NB4 (cell line): ENCODE results near the gene ZNF133.
"Not testable (repeated sequence)": the region's sequence is repeated elsewhere in the genome, so short reads cannot be mapped to it uniquely, and the experiment has no call there.

ENCODE experiments used
- DNase-seq: peaks from one replicate; pipeline ENCODE4 v3.0.0; 2010; ENCODE audit warnings: low read depth
- H3K4me3 ChIP-seq: one replicate; pipeline ENCODE4 v1.5.1; 2011; ENCODE audit warnings: mild to moderate bottlenecking, low read depth, low read length, moderate library complexity
- MYC ChIP-seq: IDR thresholded peaks from 2 replicates; pipeline ENCODE4 v1.6.1; 2011; ENCODE audit warnings: low read depth, low read length
- POLR2A ChIP-seq: IDR thresholded peaks from 2 replicates; pipeline ENCODE4 v1.6.1; 2011; ENCODE audit warnings: mild to moderate bottlenecking; ENCODE audit not compliant: insufficient read length; ENCODE audit errors: extremely low read depth
- TF ChIP-seq, protein P1 (sequence below): IDR thresholded peaks from one replicate; pipeline ENCODE4 v1.5.1; 2012; ENCODE audit warnings: low read depth, low read length
- TF ChIP-seq, protein P2 (sequence below): IDR thresholded peaks from 2 replicates; pipeline ENCODE4 v1.6.1; 2011; ENCODE audit warnings: low read depth, low read length

Gene ZNF133

DNA sequence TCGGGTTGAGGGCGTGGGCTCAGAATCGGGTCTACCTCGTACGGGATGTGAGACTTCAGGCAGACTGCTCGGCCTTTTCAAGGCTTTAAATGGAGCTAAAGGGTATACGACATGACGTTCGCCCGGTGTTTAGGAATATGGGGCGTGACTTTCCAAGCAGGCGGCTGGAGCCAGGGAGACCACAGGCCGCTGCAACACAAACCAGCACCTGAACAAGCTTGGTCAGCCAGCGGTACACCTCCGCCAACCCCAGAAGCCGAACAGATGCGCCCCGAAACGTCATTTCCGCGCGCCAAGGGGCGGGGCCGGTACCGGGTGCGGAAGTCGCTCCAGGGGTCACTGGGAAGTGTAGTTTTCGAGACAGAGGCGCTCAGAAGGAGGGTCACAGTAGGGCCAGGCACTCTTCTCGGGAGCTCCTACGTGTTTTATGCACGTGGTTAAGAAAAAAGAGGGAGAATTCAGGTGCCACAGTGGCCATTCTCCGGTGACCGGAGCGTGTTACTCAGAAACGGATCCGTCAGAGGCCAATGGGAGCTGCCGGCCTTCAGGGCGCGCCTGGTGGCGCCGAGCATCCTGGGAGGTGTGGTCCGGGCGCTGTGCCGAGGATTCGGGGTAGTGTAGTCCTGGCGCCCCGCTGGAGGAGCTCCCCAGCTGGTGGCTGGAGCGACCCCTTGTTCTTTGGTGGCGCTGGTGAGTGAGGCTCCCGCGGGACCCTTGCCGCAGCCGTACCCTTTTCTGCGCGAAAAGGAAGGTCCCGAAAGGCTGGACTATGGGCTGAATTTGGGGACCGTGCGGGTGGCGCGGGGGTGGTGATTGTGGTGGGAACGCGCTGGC, at the start of gene ZNF133:
Gene ZNF133 (plus strand): TSS at position 613 of the 834 bp plus-strand sequence. CDS start 17,160 bp downstream, outside the sequence.
- peak; percentile 94 for DNase-seq

DNA sequence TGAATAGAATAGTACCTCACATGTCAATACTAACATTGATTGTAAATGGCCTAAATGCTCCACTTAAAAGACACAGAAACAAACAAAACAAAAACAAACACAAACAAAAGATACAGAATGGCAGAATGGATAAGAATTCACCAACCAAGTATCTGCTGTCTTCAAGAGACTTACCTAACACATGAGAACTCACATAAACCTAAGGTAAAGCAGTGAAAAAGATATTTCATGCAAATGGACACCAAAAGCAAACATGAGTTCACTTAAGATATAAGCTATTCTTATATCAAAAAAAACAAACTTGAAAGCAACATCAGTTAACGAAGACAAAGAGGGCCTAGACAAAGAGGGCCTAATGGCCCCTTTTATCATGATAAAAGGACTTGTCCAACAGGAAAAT, 47.3 kb upstream of the ZNF133 start:
- H3K4me3 ChIP-seq = no peak overlapping the region
- TF ChIP-seq, protein P1, sequence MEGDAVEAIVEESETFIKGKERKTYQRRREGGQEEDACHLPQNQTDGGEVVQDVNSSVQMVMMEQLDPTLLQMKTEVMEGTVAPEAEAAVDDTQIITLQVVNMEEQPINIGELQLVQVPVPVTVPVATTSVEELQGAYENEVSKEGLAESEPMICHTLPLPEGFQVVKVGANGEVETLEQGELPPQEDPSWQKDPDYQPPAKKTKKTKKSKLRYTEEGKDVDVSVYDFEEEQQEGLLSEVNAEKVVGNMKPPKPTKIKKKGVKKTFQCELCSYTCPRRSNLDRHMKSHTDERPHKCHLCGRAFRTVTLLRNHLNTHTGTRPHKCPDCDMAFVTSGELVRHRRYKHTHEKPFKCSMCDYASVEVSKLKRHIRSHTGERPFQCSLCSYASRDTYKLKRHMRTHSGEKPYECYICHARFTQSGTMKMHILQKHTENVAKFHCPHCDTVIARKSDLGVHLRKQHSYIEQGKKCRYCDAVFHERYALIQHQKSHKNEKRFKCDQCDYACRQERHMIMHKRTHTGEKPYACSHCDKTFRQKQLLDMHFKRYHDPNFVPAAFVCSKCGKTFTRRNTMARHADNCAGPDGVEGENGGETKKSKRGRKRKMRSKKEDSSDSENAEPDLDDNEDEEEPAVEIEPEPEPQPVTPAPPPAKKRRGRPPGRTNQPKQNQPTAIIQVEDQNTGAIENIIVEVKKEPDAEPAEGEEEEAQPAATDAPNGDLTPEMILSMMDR = no peak
- no peak for TF ChIP-seq MYC
- TF ChIP-seq POLR2A = no peak
- TF ChIP-seq, protein P2, sequence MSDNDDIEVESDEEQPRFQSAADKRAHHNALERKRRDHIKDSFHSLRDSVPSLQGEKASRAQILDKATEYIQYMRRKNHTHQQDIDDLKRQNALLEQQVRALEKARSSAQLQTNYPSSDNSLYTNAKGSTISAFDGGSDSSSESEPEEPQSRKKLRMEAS = no peak
- no peak for DNase-seq

More for the DNA sequence above, at the start of gene ZNF133:
- TF ChIP-seq, protein P2 = peak; percentile 56
- TF ChIP-seq, protein P1 = peak; percentile 9
- TF ChIP-seq MYC (peak; percentile 77), POLR2A (peak; percentile 87)
- H3K4me3 ChIP-seq = peak within 1 kb of the TSS; percentile 88

DNA sequence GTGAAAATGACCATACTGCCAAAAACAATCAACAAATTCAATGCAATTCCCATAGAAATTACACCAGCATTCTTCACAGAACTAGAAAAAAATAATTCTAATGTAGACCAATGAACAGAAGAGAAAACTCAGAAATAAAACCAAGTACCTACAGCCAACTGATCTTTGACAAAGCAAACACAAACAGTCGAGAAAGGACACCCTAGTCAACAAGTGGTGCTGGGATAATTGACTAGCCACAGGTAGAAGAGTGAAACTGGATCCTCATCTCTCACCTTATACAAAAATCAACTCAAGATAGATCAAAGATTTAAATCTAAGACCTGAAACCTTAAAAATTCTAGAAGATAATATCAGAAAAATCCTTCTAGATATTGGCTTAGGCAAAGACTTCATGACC, 44.5 kb upstream of the ZNF133 start:
- no peak for TF ChIP-seq POLR2A
- TF ChIP-seq, protein P1 = no peak
- TF ChIP-seq, protein P2 = no peak
- no peak for TF ChIP-seq MYC
- H3K4me3 ChIP-seq = no peak overlapping the region
- DNase-seq = no peak

DNA sequence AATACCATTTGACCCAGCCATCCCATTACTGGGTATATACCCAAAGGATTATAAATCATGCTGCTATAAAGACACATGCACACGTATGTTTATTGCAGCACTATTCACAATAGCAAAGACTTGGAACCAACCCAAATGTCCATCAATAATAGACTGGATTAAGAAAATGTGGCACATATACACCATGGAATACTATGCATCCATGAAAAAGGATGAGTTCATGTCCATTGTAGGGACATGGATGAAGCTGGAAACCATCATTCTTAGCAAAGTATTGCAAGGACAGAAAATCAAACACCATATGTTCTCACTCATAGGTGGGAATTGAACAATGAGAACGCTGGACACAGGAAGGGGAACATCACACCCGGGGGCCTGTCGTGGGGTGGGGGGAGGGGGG, 39.8 kb upstream of the ZNF133 start:
- H3K4me3 ChIP-seq, DNase-seq: not testable (repeated sequence)

DNA sequence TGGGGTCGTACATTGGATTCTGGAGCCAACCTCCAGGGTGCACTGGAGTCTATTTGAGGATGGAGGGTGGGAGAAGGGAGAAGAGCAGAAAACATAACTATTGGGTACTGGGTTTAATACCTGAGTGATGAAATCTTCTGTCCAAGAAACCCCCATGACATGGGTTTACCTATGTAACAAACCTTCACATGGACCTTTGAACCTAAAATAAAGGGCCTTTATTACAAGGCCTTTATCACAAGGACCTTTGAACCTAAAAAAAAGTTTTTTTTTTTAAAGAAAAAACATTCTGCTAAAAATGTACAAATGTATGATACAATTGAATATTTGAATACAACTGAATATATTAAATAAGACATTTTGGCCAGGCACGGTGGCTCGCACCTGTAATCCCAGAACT, 38.1 kb upstream of the ZNF133 start:
- H3K4me3 ChIP-seq = no peak overlapping the region
- no peak for DNase-seq
- TF ChIP-seq MYC (no peak), POLR2A (no peak)
- TF ChIP-seq, protein P1 = no peak
- TF ChIP-seq, protein P2 = no peak

DNA sequence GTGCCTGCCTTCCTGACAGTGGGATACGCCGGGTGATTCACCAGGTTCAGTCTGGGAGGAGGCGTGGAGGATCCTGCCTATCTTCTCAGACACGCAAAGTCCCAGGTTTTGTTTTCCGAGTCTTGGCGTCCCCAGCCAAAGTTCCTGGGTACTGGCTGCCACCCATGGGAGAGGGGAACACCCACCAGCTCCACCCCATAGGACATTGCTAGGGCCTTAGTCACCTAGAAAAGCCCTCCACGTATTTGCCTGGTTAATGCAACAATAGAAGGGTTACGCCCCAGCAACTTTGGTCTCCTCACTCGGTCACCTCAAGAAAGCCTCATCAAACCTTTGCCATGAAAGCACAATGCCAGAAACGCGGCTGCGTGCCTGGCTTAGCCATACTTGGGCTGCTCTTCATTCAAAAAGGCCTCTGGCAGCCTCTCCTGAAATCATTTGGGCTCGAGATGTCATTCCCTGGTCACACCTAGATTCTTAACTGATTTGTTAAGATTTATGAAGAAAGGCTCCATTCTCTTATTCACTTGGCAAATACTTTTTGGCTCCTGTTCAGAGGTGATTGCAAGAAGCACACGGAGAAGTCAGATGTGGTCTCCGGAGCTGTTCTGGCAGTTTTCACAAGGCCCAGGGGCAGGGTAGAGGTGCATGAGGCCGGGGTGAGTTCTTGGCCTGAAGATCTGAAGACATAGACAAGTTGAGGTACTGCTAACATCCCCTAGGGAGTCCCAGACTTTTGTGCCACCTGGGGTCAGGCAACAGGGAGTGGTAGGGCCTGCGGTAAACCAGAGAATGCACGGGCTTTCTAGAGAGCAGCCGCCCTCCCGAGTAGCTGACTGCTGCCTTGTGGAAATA, 35.5 kb upstream of the ZNF133 start:
- H3K4me3 ChIP-seq = no peak overlapping the region
- no peak for DNase-seq
- TF ChIP-seq, protein P2 = no peak
- TF ChIP-seq MYC (no peak), POLR2A (no peak)
- TF ChIP-seq, protein P1 = no peak
